Tibial nerve (tissue), 4 donors: ENCODE measurements around the gene FXYD2. TPM values are rescaled to one million over a fixed set of nuclear protein-coding genes. Genes with fewer than 3 reads are reported as not detected.

ENCODE experiments used
- DNase-seq, 2 donors: peaks; one replicate each; pipeline ENCODE4 v3.0.0-alpha.2; 2019; ENCODE audit warnings: low spot score in 2 of 2
- H3K27ac ChIP-seq, 4 donors: fragments of 200-600 bp; sonication (generic) in 3 of 4; one replicate each; pipeline ENCODE4 v1.5.1; 2017 to 2019; ENCODE audit warnings: mild to moderate bottlenecking in 1 of 4
- H3K27me3 ChIP-seq, 2 donors: fragments of 200-600 bp; sonication (generic) in 1 of 2; one replicate each; pipeline versions ENCODE4 v1.5.1 to v1.6.0; 2017 to 2019
- H3K36me3 ChIP-seq, 3 donors: fragments of 200-600 bp; sonication (generic); one replicate each; pipeline ENCODE4 v1.5.1; 2018 to 2019
- H3K4me1 ChIP-seq, 4 donors: fragments of 200-600 bp; sonication (generic) in 3 of 4; one replicate each; pipeline ENCODE4 v1.5.1; 2017 to 2019
- H3K4me3 ChIP-seq, 4 donors: fragments of 200-600 bp; sonication (generic) in 3 of 4; one replicate each; pipeline ENCODE4 v1.5.1; 2017 to 2019; ENCODE audit warnings: mild to moderate bottlenecking in 1 of 4, moderate library complexity in 1 of 4
- H3K9me3 ChIP-seq, 4 donors: fragments of 200-600 bp; sonication (generic) in 3 of 4; one replicate each; pipeline ENCODE4 v1.5.1; 2017 to 2019
- CTCF ChIP-seq, 5 experiments: fragments of 200-600 bp in 3 of 5; fragments of 450-650 bp in 2 of 5; sonication (generic) in 3 of 5; IDR thresholded peaks; one replicate each; pipeline ENCODE4 v1.5.1; 2016 to 2019; ENCODE audit warnings: antibody characterized with exemption in 5 of 5, mild to moderate bottlenecking in 3 of 5, moderate library complexity in 2 of 5
- EP300 ChIP-seq, 2 donors: sonication (generic); formaldehyde crosslinking; IDR thresholded peaks; one replicate each; pipeline ENCODE4 v1.6.1; 2017; ENCODE audit warnings: antibody characterized with exemption in 2 of 2, mild to moderate bottlenecking in 1 of 2
- POLR2A ChIP-seq, 2 donors: fragments of 450-650 bp; IDR thresholded peaks; one replicate each; pipeline ENCODE4 v1.6.1; 2017; ENCODE audit warnings: antibody characterized with exemption in 2 of 2, mild to moderate bottlenecking in 2 of 2, moderate library complexity in 2 of 2
- WGBS, 2 donors: methylation state at CpG; one replicate each; pipeline ENCODE4 v1.1.5; 2018; 5-methylcytosine and 5-hydroxymethylcytosine counted together
- total RNA-seq, 4 donors: library from RNA; depleted of rRNA; stranded (reverse); fragments of >200 nt; gene quantifications; one replicate each; pipeline ENCODE4 v1.1.0, GENCODE V29; 2016

Gene FXYD2
- total RNA-seq, 4 donors from 2014 or later = 0.39 to 1.8 (median 0.96) TPM

DNA sequence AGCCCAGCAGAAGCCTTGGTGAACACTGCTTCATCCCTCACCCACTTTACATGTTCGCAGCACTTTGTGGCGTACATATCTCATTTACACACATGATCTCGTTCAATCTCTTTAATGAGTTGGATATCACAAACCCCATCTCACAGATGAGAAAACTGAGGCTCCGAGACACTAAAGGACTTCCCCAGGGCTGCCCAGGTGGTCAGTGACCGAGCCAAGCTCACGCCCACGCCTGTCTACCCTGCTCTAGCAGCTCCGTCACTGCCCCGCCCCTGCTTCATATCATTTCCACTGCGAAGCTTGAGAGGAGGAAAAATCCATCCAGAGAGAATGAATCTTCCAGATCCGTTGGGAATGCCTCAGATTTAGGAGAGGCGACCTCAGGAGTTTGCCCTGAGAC is 15.8 kb downstream of the FXYD2 start:
- H3K9me3 ChIP-seq = no peaks in the 10 kb centered on the region
- TF ChIP-seq POLR2A (IDR thresholded peaks at IDR 0.05) = no peak
- TF ChIP-seq CTCF (IDR thresholded peaks at IDR 0.05) = no peak
- no peak for TF ChIP-seq EP300 (IDR thresholded peaks at IDR 0.05)
- peaks cover 0 to 10% (median 4%) of the 10 kb centered on the region in 4 donors for H3K4me1 ChIP-seq
- H3K4me3 ChIP-seq = no peak overlapping the region
- no peaks in the 10 kb centered on the region for H3K36me3 ChIP-seq
- no peaks in the 10 kb centered on the region for H3K27me3 ChIP-seq
- DNase-seq = no peak
- H3K27ac ChIP-seq = peak overlapping the region in 1 of 4 donors; percentile 45
- WGBS, 2 donors = 62 to 64% methylated on average over 12 of the region's 12 CpGs

GRCh38 chr11:117807482-117808327 is 16.8 kb downstream of the FXYD2 start:
- peaks cover 0 to 10% (median 4%) of the 10 kb centered on the region in 4 donors for H3K4me1 ChIP-seq
- DNase-seq = peak; percentile 84 to 95
- H3K9me3 ChIP-seq = no peaks in the 10 kb centered on the region
- 59 to 61% methylated on average over 22 of the region's 22 CpGs for WGBS, 2 donors
- H3K4me3 ChIP-seq = no peak overlapping the region
- H3K36me3 ChIP-seq = no peaks in the 10 kb centered on the region
- H3K27ac ChIP-seq = no peak overlapping the region
- TF ChIP-seq CTCF (IDR thresholded peaks at IDR 0.05) (peak; percentile 85 to 90 (median 85)), EP300 (IDR thresholded peaks at IDR 0.05) (no peak)
- no peaks in the 10 kb centered on the region for H3K27me3 ChIP-seq

- Histone ChIP-seq H3K4me1 (peaks cover 0 to 10% (median 4%) of the 10 kb centered on the region in 4 donors), H3K9me3 (no peaks in the 10 kb centered on the region), H3K27me3 (no peaks in the 10 kb centered on the region), H3K36me3 (no peaks in the 10 kb centered on the region), H3K4me3 (no peak overlapping the region), H3K27ac (no peak overlapping the region)
- TF ChIP-seq CTCF (IDR thresholded peaks at IDR 0.05) = no peak
- TF ChIP-seq POLR2A (IDR thresholded peaks at IDR 0.05) = no peak
- no peak for TF ChIP-seq EP300 (IDR thresholded peaks at IDR 0.05)
- WGBS, 2 donors = 80 to 81% methylated on average over 5 of the region's 5 CpGs
- DNase-seq = no peak
Measured at GRCh38 chr11:117806846-117807245, 17.7 kb downstream of the FXYD2 start.

- H3K36me3 ChIP-seq = no peaks in the 10 kb centered on the region
- 33% methylated on average over 1 of the region's 1 CpG for WGBS, 2 donors
- no peaks in the 10 kb centered on the region for H3K9me3 ChIP-seq
- peaks cover 0 to 6% of the 10 kb centered on the region in 2 donors for H3K27me3 ChIP-seq
- TF ChIP-seq POLR2A (IDR thresholded peaks at IDR 0.05) (no peak), CTCF (IDR thresholded peaks at IDR 0.05) (no peak), EP300 (IDR thresholded peaks at IDR 0.05) (no peak)
- H3K4me3 ChIP-seq = no peak overlapping the region
- peaks cover 0 to 10% (median 4%) of the 10 kb centered on the region in 4 donors for H3K4me1 ChIP-seq
- no peak for DNase-seq
- no peak overlapping the region for H3K27ac ChIP-seq
Measured at GRCh38 chr11:117805045-117805444, 19.5 kb downstream of the FXYD2 start.

GRCh38 chr11:117803896-117804295 is 20.6 kb downstream of the FXYD2 start:
- H3K4me3 ChIP-seq = no peak overlapping the region
- H3K27me3 ChIP-seq = peaks cover 0 to 17% of the 10 kb centered on the region in 2 donors
- peaks cover 0 to 2% (median under 1%) of the 10 kb centered on the region in 4 donors for H3K4me1 ChIP-seq
- no peak overlapping the region for H3K27ac ChIP-seq
- H3K9me3 ChIP-seq = no peaks in the 10 kb centered on the region
- WGBS, 2 donors = 88 to 97% methylated on average over 7 to 8 of the region's 8 CpGs
- no peak for DNase-seq
- H3K36me3 ChIP-seq = no peaks in the 10 kb centered on the region
- TF ChIP-seq CTCF (IDR thresholded peaks at IDR 0.05) = no peak
- no peak for TF ChIP-seq POLR2A (IDR thresholded peaks at IDR 0.05)
